ENCODE measurements around the gene KMT5C.

KMT5C gene

GRCh38 chr19:55368701-55369563 lies 29.3 kb downstream of the KMT5C start:
- DNase-seq (ENCODE audit: low read depth): no peak

DNA sequence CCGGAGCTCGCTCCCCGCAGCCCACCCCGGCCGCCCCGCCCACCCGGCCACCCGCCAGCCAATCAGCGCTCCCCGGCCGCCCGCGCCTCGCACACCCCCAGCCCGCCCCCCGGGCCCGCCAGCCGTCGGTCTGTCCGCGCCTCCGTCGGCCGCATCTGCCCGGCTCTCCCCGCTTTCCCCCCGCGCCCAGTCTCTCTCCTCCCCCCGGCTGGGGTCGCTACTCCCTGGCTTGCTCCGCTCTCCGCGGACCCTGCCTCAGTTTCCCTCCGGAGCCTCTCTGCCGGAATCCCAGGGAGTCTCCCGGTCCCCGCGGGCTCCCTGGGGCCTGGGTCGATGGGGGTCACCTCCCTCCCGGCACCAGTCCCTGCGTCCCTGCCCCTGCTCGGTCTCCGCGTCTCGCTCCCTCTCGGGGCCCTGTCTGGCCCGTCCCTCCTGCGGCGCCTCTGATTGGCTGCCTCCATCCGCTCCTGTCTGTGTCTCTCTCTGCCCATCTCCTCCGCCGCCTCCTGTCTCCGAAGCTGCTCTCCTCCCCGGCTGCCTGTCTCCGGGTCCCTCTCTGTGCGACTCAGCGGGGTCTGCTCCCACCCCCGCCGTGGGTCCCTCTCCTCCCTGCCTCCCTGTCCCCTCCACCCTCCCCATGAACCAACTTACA lies 30.1 kb downstream of the KMT5C start:
- DNase-seq (ENCODE audit: low read depth): no peak

GRCh38 chr19:55370305-55370988 lies 30.8 kb downstream of the KMT5C start, which contains the start of gene IL11:
Gene IL11 (minus strand): TSS chr19:55370463. CDS start chr19:55370310, 153 bp downstream.
- no peak for DNase-seq (ENCODE audit: low read depth)

- DNase-seq (ENCODE audit: low read depth): no peak
These were observed 32.8 kb downstream of the KMT5C start for GRCh38 chr19:55372316-55373081.

DNA sequence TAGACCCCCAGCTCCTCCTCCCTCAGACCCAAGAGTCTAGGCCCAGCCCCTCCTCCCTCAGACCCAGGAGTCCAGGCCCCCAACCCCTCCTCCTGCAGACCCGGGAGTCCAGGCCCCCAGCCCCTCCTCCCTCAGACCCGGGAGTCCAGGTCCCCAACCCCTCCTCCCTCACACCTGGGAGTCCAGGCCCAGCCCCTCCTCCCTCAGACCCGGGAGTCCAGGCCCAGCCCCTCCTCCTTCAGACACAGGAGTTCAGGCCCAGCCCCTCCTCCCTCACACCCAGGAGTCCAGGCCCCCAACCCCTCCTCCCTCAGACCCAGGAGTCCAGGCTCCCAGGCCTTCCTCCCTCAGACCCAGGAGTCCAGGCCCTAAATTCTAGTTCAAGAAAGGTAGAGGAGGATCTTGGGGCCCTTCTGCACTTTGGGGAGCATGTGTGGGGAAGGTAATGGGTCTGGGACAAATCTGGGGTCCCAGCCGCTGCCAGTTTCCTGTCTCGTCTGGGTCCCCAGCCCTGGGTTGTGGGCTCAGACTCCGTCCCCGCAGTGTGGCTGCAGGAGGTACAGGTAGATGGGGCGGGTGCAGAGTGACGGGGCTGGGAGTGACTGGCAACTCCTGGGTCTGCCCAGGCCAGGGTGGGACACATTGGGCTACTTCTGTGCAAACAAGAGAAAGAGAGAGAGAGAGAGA lies 33.8 kb downstream of the KMT5C start:
- DNase-seq (ENCODE audit: low read depth): no peak

DNA sequence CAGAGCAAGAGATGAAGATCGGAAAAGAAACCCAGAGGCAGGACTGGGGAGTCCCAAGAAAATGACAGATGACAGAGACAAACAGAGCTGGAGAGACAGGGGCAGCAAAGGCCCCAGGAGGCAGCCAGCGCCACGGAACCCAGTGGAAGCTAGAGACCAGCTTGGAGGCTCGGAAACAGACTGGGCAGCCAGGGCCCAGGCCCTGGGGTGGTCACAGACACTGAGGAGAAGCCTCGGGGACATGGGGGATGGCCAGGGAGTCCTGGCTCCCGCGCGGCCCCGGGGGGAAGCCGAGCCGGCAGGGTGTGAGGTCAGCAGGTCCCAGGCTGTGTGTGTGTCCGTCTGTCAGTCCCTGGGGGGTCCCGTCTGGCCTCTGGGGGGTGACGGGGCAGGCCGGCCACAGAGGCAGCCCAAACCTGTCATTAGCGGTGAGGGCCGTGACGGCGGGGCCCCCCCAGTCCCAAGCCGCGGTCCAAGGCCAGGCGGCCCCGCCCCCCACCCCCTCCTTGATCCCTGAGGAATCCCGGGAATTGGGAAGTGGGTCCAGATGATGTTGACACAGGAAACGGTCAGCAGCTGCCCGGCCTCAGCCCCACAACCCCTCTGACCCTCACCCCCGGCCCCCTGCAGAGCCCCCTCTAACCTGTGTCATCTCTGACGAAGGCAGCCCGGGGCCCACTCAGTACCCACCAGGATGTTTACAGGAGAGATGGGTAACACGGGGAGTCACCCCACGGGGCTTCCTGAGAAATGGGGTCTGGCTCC lies 34.5 kb downstream of the KMT5C start:
- DNase-seq (ENCODE audit: low read depth): no peak

- no peak for DNase-seq (ENCODE audit: low read depth)
These were observed 36.7 kb downstream of the KMT5C start, which contains the start of gene TMEM190 for GRCh38 chr19:55376241-55376933. Gene TMEM190 (plus strand): TSS chr19:55376826. CDS start chr19:55376854, 28 bp downstream.

GRCh38 chr19:55377356-55378131 lies 37.9 kb downstream of the KMT5C start:
- DNase-seq (ENCODE audit: low read depth): no peak

DNA sequence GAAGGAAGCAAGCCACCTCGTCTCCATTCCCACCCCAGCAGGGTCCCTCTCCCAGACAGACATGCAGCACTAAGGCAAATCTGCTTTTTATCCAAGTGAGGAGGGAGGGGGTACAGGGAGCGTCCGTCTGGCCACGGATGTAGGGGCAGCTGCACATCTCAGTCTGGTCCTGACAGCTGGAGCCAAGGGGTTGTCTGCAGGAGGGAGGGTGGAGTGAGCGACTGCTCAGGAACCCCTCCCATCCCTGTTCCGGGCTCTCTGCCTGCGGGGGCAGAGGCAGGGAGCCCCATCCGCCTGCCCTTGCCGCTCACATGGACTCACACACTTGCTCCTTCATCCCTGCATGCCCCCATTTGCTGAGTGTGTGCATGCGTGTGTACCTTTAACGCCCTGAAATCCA lies 39.5 kb downstream of the KMT5C start:
- no peak for DNase-seq (ENCODE audit: low read depth)

DNA sequence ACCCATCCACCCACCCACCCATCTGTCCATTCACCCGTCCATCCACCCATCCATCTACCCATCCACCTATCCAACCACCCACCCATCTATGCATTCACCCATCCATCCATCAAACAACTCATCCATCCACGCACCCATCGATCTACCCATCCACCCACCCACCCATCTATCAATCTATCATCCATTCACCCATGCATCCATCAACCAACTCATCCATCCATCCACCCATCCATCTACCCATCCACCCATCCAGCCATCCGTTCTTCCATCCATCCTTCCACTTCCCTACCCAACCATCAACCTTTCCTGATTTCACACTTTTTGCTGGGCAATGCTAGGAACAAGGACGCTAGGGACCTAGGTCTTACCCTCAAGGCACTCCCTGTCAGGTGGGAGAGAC lies 42.3 kb downstream of the KMT5C start:
- DNase-seq (ENCODE audit: low read depth): no peak

GRCh38 chr19:55382522-55383054 lies 42.9 kb downstream of the KMT5C start:
- DNase-seq (ENCODE audit: low read depth): no peak

DNA sequence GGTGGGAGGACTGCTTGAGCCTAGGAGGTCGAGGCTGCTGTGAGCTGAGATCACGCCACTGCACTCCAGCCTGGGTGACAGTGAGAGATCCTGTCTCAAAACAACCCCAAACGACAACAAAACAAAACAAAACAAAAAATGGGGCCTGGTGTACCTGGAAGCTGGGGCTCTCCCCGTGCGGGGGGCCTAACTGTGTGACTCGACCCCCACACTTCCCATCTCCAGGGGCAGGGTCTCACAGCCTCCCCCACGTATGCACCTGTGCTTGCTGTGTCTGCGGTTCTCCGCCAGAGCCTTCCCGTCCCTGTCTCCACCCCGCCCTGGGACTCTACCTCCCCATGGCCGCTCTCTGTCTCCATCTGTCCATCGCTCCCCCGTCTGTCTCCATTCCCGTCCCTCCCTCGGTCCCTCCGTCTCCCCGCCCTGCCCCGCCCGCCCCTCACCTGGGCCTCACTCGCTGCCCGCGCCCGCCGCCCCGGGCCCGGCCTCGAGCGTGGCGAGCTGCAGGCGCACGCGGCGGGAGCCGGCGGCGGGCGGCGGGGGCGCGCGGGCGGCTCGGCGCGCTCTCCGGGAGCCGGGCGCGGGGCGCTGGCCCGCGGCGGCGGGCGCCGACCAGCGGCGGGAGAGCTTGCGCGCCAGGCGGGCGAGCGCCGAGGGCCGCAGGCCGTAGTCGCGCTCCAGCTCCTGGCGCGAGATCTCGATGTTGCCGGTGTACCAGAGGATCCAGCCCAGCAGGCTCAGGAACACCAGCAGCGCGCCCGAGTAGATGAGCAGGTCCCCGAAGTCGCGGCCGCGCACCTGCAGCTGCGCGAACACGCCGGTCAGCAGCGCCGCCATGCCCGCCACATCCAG lies 43.8 kb downstream of the KMT5C start:
- peak; percentile 27 for DNase-seq (ENCODE audit: low read depth)

- DNase-seq (ENCODE audit: low read depth): no peak
These were observed 44.6 kb downstream of the KMT5C start, which contains the start of gene TMEM238 for GRCh38 chr19:55384131-55384919. Gene TMEM238 (minus strand): TSS chr19:55384292. CDS start chr19:55384259, 33 bp downstream.

- DNase-seq (ENCODE audit: low read depth): peak; percentile 93
These were observed 45.4 kb downstream of the KMT5C start for GRCh38 chr19:55384920-55385723.

DNA sequence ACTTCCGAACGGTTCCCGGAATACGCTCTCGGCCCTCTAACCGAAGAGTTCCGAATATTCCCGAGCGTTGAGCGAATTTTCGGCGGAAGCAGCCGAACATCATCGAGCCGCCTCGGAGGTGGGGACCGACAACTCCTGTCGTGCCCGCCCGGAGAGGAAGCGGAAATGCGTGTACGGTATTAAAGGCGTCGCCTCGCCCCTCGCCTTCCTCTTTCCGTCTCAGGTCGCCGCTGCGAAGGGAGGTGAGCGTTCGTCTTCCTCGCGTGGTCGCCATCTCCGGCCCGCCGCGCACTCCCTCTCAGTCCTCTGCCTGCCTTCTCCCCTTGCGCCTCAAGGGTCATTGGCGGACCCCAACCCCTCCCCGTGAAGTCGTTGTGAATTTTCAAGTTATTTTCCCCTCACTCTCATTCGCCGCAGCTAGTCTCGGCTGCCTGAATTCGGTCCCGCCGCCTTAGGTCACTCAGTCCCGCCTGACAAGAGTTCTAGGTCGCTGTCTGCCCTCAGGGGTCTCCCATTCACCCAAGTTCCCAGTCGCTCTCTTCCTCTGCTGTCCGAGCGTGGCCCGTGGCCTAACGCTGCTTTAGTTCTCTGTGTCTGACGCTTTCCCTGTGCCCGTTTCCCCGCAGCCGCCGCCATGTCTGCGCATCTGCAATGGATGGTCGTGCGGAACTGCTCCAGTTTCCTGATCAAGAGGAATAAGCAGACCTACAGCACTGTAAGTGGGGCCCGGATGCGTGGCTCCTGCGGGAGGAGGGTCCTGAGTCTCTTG lies 46.2 kb downstream of the KMT5C start, which contains the start of gene RPL28:
TSS of gene RPL28 (plus strand) at position 209 of the 769 bp plus-strand sequence. CDS start at position 635, 426 bp downstream.
- DNase-seq (ENCODE audit: low read depth): peak; percentile 96

Measured in T-helper 22 cell (primary cell).